Psoas muscle (tissue), 8 donors: ENCODE measurements around the gene ARMS2. TPM values are rescaled to one million over a fixed set of nuclear protein-coding genes. Genes with fewer than 3 reads are reported as not detected.

Source experiments
- ATAC-seq, 4 donors: fragments of 200-7000 bp; cut with Tn5 transposase; one replicate each; pipeline ENCODE4 v1.9.1; 2020; ENCODE audit warnings: moderate library complexity in 3 of 4, mild to moderate bottlenecking in 2 of 4
- DNase-seq, 2 donors: peaks; one replicate each; pipeline ENCODE4 v3.0.0-alpha.2; 2020
- H3K27ac ChIP-seq: fragments of 200-600 bp; one replicate; pipeline ENCODE4 v1.8.0; 2022
- H3K27me3 ChIP-seq, 3 donors: fragments of 200-600 bp in 1 of 3; one replicate each; pipeline versions ENCODE4 v1.6.1 to v1.8.0; 2013 to 2022; ENCODE audit warnings: low read length in 2 of 3, mild to moderate bottlenecking in 2 of 3, moderate library complexity in 1 of 3; ENCODE audit not compliant: insufficient read depth in 3 of 3
- H3K36me3 ChIP-seq, 2 donors: fragments of 200-600 bp in 1 of 2; one replicate each; pipeline versions ENCODE4 v1.6.1 to v1.8.0; 2013 to 2022; ENCODE audit warnings: low read depth in 1 of 2, mild to moderate bottlenecking in 1 of 2, moderate library complexity in 1 of 2; ENCODE audit not compliant: insufficient read depth in 1 of 2
- H3K4me1 ChIP-seq: fragments of 200-600 bp; one replicate; pipeline ENCODE4 v1.8.0; 2022
- H3K4me3 ChIP-seq: fragments of 200-600 bp; one replicate; pipeline ENCODE4 v1.8.0; 2022; ENCODE audit warnings: mild to moderate bottlenecking
- H3K9me3 ChIP-seq: fragments of 200-600 bp; one replicate; pipeline ENCODE4 v1.8.0; 2022
- WGBS, 3 donors: extraction: QIAGEN DNeasy Blood & Tissue Kit; methylation state at CpG; one replicate each; pipeline versions ENCODE4 v1.1.6 to v1.1.7; 2013; 5-methylcytosine and 5-hydroxymethylcytosine counted together
- intact Hi-C, 2 donors: fragments of 100-400 bp; cut with DNase I; formaldehyde crosslinking; loops; one replicate each; pipeline versions ENCODE4 v1.11.0 to v1.14.2; 2022
- polyA plus RNA-seq, 3 donors: library from polyadenylated mRNA; stranded (reverse); fragments of 200-250 nt; gene quantifications; one replicate each; pipeline ENCODE4 v1.2.3, GENCODE V29; 2013
- total RNA-seq, 4 donors: library from RNA; stranded (reverse); fragmentation: NEBNext Ultra II Directional in 2 of 4; extraction: Animal tissue kit (Norgen Biotek cat#: 25700) in 2 of 4; gene quantifications; one replicate each; pipeline versions ENCODE4 v1.2.1 to v1.2.4, GENCODE V29; 2021 to 2023
- TF ChIP-seq, protein P1 (sequence below): fragments of 200-600 bp; IDR thresholded peaks from one replicate; pipeline ENCODE4 v1.8.0; 2022; ENCODE audit warnings: antibody characterized with exemption
- donor health status: healthy with polysubstance abuse.
- donor health status: DM: no; HTN: no; CAD: no; lungs with moderate emphysema.
- donor health status: Bipolar disorder and iron deficiency.
- donor health status: healthy.
- donor health status: DM: yes; HTN: yes; CAD: no.
- donor health status: DM: no; HTN: no; CAD: no.
- donor health status: DM: no; HTN: no; CAD: no.
- donor health status: DM: yes; HTN: yes; CAD: no.

Gene ARMS2
- total and polyA plus RNA-seq, 7 donors = 0.47 TPM; not detected in 6

DNA sequence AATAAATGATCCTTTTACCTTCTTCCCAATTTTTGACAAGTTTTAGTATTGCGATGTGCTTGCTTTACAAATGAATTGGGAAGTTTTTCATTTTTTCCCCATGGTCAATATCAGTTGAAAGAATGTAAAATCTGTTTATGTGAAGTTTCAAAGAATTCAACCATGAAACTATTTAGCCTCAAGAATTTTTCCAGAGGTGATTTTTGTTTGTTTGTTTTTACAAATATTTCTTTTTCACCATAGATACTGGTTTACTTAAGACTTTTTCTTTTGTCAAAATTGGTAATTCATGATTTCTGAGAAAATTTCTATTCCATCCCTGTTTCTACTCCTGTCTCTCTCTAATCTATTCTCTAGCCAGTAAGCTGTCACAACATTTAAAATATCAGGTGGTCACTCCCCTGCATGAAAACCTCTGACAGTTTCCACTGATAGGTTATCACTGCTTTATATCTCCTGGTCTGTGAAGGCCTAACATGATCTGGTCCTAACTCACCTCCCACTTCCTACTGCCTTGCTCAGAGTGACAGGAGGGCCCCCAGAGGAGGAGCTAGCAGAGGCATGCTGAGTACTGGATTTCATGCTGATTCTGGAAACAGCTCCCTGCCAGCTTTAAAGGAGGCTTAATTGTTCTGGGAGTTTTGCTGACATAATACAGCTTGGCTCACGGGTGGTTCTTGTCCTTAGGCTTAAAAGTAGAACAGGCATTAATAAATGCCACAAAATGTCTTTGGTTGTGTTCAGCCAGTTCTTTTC is 7.6 kb upstream of the ARMS2 start:
- 55 to 58% (median 56%) methylated on average over 2 of the region's 2 CpGs for WGBS, 3 donors
- ATAC-seq = peak; percentile 64 to 89 (median 79)
- no peaks in the 10 kb centered on the region for H3K9me3 ChIP-seq

GRCh38 chr10:122448600-122448999 is 5.9 kb upstream of the ARMS2 start:
- Histone ChIP-seq H3K36me3 (no peaks in the 10 kb centered on the region), H3K4me1 (peaks cover 30% of the 10 kb centered on the region), H3K9me3 (no peaks in the 10 kb centered on the region), H3K27ac (no peak overlapping the region), H3K27me3 (no peaks in the 10 kb centered on the region), H3K4me3 (no peak overlapping the region)
- WGBS, 3 donors = 38 to 61% (median 49%) methylated on average over 3 of the region's 3 CpGs
- intact Hi-C loops = no loop called here
- no peak for DNase-seq
- TF ChIP-seq, protein P1, sequence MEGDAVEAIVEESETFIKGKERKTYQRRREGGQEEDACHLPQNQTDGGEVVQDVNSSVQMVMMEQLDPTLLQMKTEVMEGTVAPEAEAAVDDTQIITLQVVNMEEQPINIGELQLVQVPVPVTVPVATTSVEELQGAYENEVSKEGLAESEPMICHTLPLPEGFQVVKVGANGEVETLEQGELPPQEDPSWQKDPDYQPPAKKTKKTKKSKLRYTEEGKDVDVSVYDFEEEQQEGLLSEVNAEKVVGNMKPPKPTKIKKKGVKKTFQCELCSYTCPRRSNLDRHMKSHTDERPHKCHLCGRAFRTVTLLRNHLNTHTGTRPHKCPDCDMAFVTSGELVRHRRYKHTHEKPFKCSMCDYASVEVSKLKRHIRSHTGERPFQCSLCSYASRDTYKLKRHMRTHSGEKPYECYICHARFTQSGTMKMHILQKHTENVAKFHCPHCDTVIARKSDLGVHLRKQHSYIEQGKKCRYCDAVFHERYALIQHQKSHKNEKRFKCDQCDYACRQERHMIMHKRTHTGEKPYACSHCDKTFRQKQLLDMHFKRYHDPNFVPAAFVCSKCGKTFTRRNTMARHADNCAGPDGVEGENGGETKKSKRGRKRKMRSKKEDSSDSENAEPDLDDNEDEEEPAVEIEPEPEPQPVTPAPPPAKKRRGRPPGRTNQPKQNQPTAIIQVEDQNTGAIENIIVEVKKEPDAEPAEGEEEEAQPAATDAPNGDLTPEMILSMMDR = no peak
- no peak for ATAC-seq

More for the DNA sequence above, 7.6 kb upstream of the ARMS2 start:
- Histone ChIP-seq H3K27ac (no peak overlapping the region), H3K27me3 (no peaks in the 10 kb centered on the region), H3K4me1 (peaks cover 30% of the 10 kb centered on the region), H3K36me3 (no peaks in the 10 kb centered on the region), H3K4me3 (no peak overlapping the region)
- no peak for DNase-seq
- intact Hi-C loops = no loop called here
- TF ChIP-seq, protein P1 = no peak

GRCh38 chr10:122449153-122449552 is 5.3 kb upstream of the ARMS2 start:
- 96 to 97% (median 97%) methylated on average over 4 of the region's 4 CpGs for WGBS, 3 donors
- Histone ChIP-seq H3K4me3 (no peak overlapping the region), H3K4me1 (peaks cover 30% of the 10 kb centered on the region), H3K9me3 (no peaks in the 10 kb centered on the region), H3K27me3 (no peaks in the 10 kb centered on the region), H3K27ac (no peak overlapping the region), H3K36me3 (no peaks in the 10 kb centered on the region)
- DNase-seq (no peak), ATAC-seq (no peak)
- intact Hi-C loops = no loop called here
- TF ChIP-seq, protein P1 = no peak

- WGBS, 3 donors = 57 to 59% (median 59%) methylated on average over 14 of the region's 14 CpGs
- no peaks in the 10 kb centered on the region for H3K9me3 ChIP-seq
- peak in 1 of 2 donors; percentile 31 for DNase-seq
- peaks cover 0 to 2% (median 0%) of the 10 kb centered on the region in 3 donors for H3K27me3 ChIP-seq
- no peak overlapping the region for H3K4me3 ChIP-seq
- H3K27ac ChIP-seq = no peak overlapping the region
- TF ChIP-seq, protein P1 = no peak
- H3K4me1 ChIP-seq = peaks cover 30% of the 10 kb centered on the region
- H3K36me3 ChIP-seq = no peaks in the 10 kb centered on the region
- peak; percentile 50 to 84 (median 60) for ATAC-seq
- intact Hi-C loops = no loop called here
These were observed 4.0 kb upstream of the ARMS2 start for GRCh38 chr10:122450353-122450990.
